ENCODE measurements around the gene BTBD1. TPM values are rescaled to one million over a fixed set of nuclear protein-coding genes. Genes with fewer than 3 reads are reported as not detected.
"Not testable (repeated sequence)": the region's sequence is repeated elsewhere in the genome, so short reads cannot be mapped to it uniquely, and the experiment has no call there.

BTBD1 gene
- total RNA-seq, 2 donors from 2014 or later: 116 to 206 TPM

DNA sequence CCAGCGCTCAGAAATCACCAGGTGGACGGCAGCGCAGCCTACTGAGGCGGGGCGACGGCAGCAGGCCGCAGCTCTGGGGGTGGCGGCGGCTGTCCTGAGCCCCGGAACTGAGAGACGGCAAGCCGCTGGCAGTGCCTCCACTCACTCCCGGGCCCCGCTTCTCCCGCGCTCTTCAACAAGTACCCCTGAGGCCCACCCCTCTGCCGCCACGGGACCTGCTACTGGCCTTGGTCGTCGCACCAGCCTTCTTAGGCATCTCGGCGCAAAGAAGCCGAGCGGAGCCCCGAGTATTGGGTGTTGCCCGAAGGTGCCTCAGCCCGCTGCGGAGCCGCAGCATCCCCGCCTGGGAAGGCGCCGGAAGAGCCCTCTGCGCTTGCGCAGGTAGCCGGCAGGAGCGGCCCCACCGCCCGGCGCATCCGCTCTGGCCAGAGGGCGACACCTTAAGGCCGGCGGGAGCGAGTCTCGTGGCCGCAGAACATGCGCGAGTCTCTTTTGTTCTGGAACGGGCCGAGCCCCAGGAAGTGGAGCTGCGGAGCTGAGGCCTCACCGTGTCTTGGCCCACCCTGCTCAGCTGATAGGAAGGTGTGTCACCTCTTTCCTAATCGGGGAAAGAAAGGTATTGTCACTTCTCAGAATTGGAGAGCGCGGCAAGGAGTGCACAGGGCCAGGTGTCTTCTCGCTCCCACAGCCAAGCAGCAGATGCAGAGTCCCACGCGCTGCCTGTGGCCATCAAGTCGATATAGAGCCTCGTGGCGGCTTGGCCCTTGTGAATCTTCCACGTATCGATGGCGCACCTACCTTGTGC, 55.6 kb downstream of the BTBD1 start, which contains the start of gene C15orf40:
C15orf40 (minus strand) TSS at position 369 of the 805 bp plus-strand sequence; CDS start at position 337, 32 bp downstream.
- H3K4me1 ChIP-seq: peaks cover 0 to 18% of the 10 kb centered on the region in 2 donors
- DNase-seq (ENCODE audit: low spot score): peak; percentile 89
- TF ChIP-seq, protein P1, sequence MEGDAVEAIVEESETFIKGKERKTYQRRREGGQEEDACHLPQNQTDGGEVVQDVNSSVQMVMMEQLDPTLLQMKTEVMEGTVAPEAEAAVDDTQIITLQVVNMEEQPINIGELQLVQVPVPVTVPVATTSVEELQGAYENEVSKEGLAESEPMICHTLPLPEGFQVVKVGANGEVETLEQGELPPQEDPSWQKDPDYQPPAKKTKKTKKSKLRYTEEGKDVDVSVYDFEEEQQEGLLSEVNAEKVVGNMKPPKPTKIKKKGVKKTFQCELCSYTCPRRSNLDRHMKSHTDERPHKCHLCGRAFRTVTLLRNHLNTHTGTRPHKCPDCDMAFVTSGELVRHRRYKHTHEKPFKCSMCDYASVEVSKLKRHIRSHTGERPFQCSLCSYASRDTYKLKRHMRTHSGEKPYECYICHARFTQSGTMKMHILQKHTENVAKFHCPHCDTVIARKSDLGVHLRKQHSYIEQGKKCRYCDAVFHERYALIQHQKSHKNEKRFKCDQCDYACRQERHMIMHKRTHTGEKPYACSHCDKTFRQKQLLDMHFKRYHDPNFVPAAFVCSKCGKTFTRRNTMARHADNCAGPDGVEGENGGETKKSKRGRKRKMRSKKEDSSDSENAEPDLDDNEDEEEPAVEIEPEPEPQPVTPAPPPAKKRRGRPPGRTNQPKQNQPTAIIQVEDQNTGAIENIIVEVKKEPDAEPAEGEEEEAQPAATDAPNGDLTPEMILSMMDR (IDR thresholded peaks at IDR 0.05): peak; percentile 26 to 71
- H3K27me3 ChIP-seq: no peaks in the 10 kb centered on the region
- peak within 1 kb of the TSS; percentile 86 to 91 for H3K4me3 ChIP-seq
- no peaks in the 10 kb centered on the region for H3K9me3 ChIP-seq
- peak within 1 kb of the TSS; percentile 68 to 77 for H3K27ac ChIP-seq
- H3K36me3 ChIP-seq: peaks cover 22% of the 10 kb centered on the region

DNA sequence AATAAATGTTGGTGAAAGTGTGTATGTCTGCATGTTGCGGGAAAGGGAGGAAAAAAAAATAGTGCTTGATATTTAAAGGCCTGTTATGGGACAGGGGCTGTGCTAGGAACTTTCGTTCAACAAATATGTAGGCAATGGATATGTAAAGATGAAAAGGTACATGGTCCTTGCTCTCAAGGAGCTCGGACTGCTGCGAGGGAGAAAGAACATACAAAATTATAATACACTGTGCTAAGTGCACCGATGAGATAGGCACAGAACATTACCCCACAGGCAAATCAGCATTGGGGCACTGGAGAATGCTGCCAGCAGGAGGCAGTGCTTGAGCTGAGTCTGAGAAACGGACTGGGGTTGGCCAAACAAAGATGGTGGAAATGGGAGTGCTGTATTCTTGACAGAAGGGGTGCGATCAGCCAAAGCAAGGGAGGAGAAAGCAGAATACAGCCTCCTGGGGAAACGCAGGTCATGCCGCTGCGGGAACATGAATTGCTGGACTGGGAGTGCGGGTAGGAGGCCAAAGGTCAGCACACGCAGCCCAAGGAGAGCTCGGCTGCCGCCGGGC, 56.3 kb downstream of the BTBD1 start:
- TF ChIP-seq, protein P1 (IDR thresholded peaks at IDR 0.05): peak; percentile 70 to 77
- Histone ChIP-seq H3K4me3 (peak overlapping the region; percentile 86 to 91), H3K27me3 (no peaks in the 10 kb centered on the region), H3K27ac (peak overlapping the region; percentile 68 to 77), H3K36me3 (peaks cover 22% of the 10 kb centered on the region), H3K9me3 (no peaks in the 10 kb centered on the region), H3K4me1 (peaks cover 0 to 18% of the 10 kb centered on the region in 2 donors)
- DNase-seq (ENCODE audit: low spot score): peak; percentile 70

DNA sequence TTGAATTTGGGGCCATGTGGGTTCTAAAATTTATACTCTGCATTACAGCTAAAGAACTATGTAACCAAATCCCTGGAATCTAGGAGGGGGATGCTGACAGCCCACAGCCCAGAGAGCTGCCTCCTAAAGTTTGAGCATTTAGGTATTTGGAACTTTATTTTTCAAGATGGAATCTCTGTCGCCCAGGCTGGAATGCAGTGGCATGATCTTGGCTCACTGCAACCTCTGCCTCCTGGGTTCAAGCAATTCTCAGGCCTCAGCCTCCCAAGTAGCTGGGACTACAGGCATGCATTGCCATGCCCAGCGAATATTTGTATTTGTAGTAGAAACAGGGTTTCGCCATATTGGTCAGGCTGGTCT, 66.4 kb downstream of the BTBD1 start:
- H3K27me3 ChIP-seq, H3K4me1 ChIP-seq, H3K36me3 ChIP-seq: not testable (repeated sequence)

DNA sequence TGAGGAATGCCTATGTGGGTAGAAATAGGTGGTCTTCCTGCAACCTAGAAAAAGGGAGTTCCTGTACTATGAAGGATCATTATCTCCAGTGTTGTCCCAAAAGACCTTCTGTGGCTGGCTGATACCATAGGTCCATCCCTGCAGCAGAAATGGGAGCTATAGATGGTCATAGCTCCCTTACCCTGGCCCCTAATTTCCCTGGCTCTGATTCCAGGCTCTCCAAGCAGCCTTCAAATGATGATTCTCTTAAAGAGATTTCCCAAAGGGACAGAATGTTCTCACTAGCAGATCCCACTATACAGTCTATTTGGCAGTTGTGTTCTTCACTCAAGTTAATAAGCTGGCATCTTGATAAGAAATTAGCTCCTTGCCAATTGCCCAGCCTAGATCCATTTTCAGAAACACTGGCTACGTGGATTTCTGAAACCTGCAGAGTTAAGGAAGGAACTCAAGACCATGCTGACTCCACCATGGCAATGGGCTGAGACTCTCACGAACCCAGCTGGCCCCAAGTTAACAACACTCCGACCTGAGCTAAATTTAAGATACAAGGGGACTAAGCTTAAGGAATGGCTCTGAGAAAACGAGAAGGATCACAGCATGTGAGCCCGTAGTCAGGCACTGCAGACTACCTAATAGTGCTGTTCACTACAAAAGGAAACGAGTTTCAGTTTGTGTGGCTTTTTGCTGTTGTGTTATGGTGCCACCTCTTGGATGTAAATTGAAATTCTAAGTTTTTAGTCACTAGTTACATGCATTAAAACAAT, 67.0 kb downstream of the BTBD1 start:
- TF ChIP-seq, protein P1 (IDR thresholded peaks at IDR 0.05): peak in 1 of 2 donors; percentile 67
- DNase-seq (ENCODE audit: low spot score): no peak
- Histone ChIP-seq H3K4me3 (peak overlapping the region in 1 of 2 donors; percentile 21), H3K27me3 (no peaks in the 10 kb centered on the region), H3K9me3 (no peaks in the 10 kb centered on the region), H3K36me3 (no peaks in the 10 kb centered on the region), H3K27ac (peak overlapping the region in 1 of 2 donors; percentile 12), H3K4me1 (peaks cover 0 to 7% of the 10 kb centered on the region in 2 donors)

More for the DNA sequence above, 66.4 kb downstream of the BTBD1 start:
- not testable (repeated sequence) for H3K27ac ChIP-seq; H3K9me3 ChIP-seq; H3K4me3 ChIP-seq; DNase-seq (ENCODE audit: low spot score)

DNA sequence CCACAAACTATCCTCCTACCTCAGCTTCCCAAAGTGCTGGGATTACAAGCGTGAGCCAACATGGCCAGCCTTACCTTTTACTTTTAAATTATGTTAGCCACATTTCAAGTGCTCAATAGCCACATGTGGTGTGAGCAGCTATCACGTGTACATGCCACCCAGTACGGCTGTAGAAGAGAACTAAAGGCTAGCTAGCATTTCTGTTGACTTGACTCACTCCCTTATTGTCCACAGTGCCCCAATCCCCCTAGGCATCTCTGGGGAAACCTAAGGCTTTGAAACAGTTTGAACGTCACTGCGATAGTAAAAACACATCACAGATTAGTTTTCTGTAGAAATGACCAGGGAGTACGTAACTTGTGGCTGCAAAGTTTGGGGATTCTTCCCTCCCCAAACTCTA, 67.6 kb downstream of the BTBD1 start:
- DNase-seq (ENCODE audit: low spot score): no peak
- TF ChIP-seq, protein P1 (IDR thresholded peaks at IDR 0.05): no peak
- Histone ChIP-seq H3K4me3 (no peak overlapping the region), H3K27ac (no peak overlapping the region), H3K4me1 (peaks cover 0 to 7% of the 10 kb centered on the region in 2 donors), H3K36me3 (no peaks in the 10 kb centered on the region), H3K9me3 (no peaks in the 10 kb centered on the region), H3K27me3 (no peaks in the 10 kb centered on the region)

DNA sequence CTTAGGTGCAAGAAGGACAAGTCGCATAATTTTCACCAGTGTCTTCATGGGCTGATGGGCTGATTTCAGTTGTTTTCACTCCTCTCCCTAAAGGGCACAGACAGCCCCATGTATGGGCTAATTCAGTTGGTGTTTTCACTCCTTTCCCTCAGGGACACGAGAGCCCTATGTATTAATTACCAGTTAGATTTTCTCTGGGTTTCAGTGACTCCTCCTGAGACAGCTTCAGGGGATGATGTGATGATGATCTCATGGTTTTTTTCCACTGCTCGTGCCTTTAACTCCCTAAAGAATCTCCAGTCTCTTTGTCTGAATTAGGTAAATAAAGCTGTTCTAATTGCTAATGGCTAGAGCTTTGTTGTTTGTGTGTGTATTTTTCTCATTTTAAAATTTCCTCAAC, 71.1 kb downstream of the BTBD1 start:
- H3K36me3 ChIP-seq: peaks cover 8% of the 10 kb centered on the region
- no peak overlapping the region for H3K4me3 ChIP-seq
- no peaks in the 10 kb centered on the region for H3K27me3 ChIP-seq
- DNase-seq (ENCODE audit: low spot score): no peak
- TF ChIP-seq, protein P1 (IDR thresholded peaks at IDR 0.05): no peak
- no peaks in the 10 kb centered on the region for H3K9me3 ChIP-seq
- no peak overlapping the region for H3K27ac ChIP-seq
- H3K4me1 ChIP-seq: peaks cover 0 to 7% of the 10 kb centered on the region in 2 donors

Measured in right atrium auricular region (tissue), 2 donors.